HG03565 (cell line): Measurements from ENCODE around the gene ATP6V1G2.
"Not testable (repeated sequence)": the region's sequence is repeated elsewhere in the genome, so short reads cannot be mapped to it uniquely, and the experiment has no call there.

Experiments used
- ATAC-seq: cut with Tn5 transposase; IDR thresholded peaks from one replicate; pipeline ENCODE4 v1.9.1; 2021; ENCODE audit warnings: mild to moderate bottlenecking, moderate library complexity; ENCODE audit not compliant: unreplicated experiment

The ATP6V1G2 gene

GRCh38 chr6:31530659-31531058 lies 15.7 kb downstream of the ATP6V1G2 start:
- no peak for ATAC-seq

GRCh38 chr6:31529329-31530150 lies 16.9 kb downstream of the ATP6V1G2 start:
- no peak for ATAC-seq

DNA sequence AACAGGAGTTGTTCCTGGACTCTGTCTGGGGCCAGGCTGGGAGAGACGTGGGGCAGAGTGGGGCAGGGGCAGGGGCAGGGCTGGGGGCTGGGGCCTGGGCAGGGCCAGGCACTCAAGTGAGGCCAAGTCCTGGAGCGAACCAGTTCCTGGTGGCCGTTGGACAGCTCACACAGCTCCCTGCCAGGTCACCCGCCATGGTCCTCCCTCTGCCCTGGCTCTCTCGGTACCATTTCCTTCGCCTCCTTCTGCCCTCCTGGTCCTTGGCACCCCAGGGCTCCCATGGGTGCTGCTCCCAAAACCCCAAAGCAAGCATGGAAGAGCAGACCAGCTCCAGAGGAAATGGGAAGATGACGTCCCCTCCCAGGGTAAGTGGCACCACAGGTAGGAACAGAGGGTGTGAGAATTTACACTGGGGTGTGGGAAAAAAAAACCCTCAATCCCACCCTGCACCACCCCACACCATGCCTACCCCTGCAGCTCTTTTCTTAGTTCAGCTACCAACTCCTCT lies 17.5 kb downstream of the ATP6V1G2 start, which contains the start of gene MCCD1:
TSS of gene MCCD1 (plus strand) at position 142 of the 508 bp plus-strand sequence. CDS start at position 195, 53 bp downstream.
- ATAC-seq = no peak

DNA sequence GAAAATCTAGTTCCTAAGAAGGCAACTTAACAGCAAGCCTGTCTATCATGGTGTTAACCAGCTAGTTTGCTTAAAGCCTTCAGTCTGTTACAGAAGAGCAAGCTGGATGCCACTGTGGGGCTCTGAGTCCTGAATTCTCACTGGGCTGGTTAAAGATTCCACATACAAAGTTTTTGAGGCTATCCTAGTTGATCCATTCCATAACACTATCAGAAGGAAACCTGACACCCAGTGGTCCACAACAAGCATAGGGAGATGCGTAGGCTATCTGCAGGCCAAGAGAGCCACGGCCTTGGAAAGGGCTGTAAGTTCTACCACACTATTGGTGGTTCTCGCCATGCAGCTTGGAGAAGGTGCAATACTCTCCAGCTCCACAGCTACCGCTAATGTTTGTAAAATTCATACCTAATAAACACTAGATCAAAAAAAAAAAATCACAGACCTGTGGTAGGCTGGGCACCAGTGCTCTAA lies 18.1 kb downstream of the ATP6V1G2 start:
- no peak for ATAC-seq

DNA sequence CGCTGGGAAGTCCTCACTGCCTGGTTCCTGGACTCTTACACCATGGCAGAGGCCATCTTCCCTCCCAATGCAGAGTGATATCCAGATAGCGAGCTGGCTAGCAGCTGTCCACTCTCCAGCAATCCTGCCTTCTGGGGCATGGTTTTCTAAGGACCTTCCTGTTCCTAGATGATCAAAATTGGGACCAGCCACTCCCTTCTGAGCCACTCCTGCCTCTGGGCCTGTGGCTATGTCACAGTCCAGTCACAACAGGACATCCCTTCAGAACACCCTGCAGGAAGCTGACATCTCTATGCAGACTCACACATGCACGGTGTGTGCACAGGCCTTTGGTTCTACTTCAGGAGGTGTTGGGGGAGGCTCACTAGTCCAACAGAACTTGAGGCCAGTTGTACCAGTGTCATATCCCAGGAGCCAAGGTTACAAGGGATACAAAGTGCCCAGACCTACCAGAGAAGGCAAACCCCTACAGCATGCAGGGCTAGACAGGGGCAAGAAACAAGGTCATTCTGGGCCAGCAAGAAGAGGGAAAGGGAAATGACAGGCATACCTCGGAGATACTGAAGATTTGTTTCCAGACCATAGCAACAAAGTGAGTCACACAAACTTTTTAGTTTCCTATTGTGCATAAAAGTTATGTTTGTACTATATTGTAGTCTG lies 20.3 kb downstream of the ATP6V1G2 start:
- no peak for ATAC-seq

GRCh38 chr6:31525553-31525931 lies 20.9 kb downstream of the ATP6V1G2 start:
- no peak for ATAC-seq

GRCh38 chr6:31521835-31522234 lies 24.6 kb downstream of the ATP6V1G2 start:
- no peak for ATAC-seq

DNA sequence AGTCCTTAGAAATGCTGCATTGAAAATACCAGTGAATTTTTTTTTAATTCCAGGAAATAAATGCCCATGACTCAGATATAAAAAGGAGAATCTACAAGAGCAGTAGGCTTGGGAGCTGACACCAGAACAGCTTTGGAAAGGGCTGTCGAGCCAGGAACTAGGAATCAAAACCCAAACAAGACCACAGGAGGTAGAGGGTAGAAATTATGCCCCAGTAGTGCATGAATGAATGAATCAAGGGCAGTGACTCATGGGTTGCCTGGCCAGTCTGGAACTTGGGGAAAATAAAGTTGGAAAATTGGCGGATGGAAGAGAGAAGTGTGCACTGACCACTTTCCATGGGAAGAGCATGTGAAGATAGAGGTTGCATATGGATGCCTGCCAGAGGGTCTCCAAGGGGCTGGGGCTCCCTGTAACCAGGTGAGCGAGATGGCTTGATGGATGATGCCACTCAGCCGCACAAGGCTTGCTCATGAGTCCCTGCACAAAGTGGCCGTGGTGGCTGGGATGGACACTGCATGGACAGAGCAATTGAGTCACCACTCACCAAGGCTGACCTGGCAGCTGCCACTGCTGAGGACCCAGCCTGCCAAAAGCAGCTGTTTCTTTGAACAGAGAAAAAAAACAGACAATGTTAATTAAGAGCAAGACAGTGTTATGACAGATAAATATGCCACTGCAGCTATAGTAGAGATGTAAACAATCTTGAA lies 32.8 kb downstream of the ATP6V1G2 start:
- no peak for ATAC-seq

DNA sequence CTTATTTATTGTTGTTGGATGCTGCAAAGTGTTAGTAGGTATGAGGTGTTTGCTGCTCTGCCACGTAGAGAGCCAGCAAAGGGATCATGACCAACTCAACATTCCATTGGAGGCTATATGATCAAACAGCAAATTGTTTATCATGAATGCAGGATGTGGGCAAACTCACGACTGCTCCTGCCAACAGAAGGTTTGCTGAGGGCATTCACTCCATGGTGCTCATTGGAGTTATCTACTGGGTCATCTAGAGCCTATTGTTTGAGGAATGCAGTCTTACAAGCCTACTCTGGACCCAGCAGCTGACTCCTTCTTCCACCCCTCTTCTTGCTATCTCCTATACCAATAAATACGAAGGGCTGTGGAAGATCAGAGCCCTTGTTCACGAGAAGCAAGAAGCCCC lies 36.4 kb downstream of the ATP6V1G2 start:
- no peak for ATAC-seq

DNA sequence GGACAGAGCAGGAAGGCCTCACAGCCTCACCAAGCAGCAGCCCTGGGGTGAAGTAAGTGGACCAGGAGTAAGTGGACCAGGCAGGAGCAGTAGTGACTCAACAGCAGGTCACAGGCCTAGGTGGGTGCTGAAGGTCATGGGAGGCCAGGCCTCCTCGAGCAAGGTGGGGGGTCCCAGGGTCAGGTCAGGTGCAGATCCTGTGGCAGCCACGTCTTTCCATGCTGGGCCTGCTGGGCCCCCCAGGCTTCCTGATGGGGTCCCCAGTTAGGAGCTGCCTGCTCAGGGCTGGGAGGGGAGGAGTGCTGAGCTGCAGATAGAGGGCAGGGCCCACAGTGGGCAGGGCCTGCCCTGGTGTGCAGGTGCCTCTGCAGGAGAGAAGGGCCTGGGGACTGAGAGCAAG lies 37.4 kb downstream of the ATP6V1G2 start:
- ATAC-seq = not testable (repeated sequence)

- ATAC-seq = no peak
Observed at GRCh38 chr6:31502586-31502985, 43.8 kb downstream of the ATP6V1G2 start.

DNA sequence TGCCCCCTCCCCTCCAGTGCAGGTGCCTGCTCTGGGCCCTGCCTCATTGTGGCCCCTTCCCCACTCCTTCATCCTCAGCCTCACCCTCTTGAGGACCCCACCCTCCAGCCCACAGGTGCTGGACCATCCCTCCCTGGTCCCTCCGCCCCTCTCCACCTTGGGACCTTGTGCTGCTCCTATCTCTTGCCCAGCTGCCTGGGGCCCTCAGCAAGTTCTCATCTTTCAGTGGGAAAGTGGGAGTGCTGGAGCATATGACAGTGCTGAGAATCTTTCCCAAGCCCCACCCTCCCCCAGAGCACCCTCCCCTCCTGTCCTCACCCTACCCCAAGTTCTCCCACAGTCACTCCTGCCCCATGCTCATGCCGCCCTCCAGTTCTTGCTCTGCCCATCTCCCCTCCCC lies 46.8 kb downstream of the ATP6V1G2 start:
- ATAC-seq = not testable (repeated sequence)

DNA sequence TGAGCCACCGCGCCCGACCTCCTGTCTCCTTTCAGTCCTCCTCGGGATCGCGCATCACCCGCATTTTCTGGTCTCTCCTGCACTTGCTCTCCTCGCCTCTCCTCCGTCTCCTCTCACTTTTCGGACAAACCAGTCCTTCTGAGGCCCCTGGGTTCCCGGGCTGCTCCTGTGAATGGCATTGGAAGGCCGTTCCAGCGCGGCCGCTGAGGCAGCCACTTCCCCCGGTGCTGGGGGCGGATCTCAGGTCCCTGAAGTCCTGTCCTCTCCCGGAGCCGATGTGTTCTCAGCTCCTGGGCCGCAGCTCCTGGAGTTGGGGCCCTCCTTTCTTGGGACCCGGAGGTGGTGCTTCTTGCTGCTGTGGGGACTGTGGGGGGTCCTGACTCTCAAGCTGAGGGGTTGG lies 47.7 kb downstream of the ATP6V1G2 start:
- no peak for ATAC-seq

DNA sequence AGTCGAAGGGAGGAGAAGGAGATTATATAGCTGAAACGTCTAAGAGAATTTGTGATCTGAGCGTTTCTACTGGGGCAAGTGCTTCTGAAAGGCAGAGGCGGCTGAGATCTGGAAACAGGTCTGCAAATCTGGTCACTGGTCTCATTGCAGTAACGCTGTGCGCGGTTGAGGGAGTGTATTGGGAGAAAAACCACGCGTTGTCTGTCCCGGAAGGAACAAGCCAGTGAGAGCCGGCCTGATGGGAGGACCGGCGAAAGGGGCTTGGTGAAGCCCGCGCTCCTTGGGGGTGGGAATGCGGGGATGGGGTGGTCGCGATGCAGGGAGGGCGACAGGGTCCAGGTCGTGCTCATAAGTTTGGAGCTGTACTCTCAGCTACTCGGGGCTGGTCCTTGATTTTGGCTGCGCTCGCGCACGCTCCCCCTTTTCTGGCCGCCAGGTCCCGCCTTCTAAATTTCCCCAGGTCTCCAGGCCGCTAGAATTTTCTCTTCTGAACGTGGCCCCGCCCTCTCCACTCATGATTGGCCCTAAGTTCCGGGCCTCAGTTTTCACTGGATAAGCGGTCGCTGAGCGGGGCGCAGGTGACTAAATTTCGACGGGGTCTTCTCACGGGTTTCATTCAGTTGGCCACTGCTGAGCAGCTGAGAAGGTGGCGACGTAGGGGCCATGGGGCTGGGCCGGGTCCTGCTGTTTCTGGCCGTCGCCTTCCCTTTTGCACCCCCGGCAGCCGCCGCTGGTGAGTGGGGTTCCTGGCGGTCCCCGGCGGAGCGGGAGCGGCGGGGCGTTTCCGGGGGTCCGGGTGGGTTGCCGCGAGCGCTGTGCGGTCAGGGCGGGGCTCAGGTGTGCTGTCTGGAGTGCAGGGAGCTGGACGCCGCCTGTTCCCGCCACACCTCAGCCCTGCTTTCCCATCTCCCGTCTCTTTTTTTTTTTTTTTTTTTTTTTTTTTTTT lies 48.6 kb downstream of the ATP6V1G2 start, which contains the start of gene MICB:
TSS of gene MICB (plus strand) at position 615 of the 946 bp plus-strand sequence. CDS start at position 664, 49 bp downstream.
- ATAC-seq = no peak

DNA sequence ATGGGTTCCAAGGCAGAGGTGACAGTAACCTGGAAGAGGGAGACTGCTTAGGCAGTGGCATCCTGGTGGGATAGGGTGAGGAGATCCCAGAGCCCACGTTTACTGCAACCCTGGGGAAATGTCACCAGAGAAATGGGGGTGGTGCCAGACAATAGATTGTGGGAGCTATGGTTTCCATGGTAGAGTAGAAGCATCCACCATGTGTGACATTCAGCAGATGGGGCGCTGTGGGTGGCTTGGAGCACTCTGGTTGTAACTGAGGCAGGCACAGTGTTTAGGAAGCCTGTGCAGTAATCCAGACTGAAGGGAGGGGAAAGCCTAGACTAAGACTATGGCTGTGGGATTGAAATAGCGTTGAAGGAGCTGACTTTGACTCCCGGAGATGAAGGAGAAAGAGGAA lies 49.6 kb downstream of the ATP6V1G2 start:
- ATAC-seq = not testable (repeated sequence)

DNA sequence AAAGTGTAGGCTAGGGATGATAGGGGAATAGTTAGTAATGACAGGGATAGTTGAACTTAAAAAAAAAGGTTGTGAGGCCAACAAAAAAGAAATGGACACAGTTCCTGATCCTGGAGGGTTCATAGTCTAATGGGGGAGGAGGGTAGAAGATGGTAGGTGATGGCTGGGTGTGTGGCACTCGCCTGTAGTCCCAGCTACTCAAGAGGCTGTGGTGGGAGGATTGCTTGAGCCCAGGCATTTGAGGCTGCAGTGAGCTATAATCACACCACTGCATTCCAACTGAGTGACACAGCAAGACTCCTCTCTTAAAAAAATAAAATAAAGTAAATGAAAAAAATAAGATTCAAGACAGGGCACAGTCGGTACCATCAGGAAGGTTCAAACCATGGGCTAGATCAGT lies 50.8 kb downstream of the ATP6V1G2 start:
- ATAC-seq = no peak
